Activated CD4-positive, alpha-beta T cell treated with anti-CD3 and anti-CD28 coated beads, Interleukin-2, Interleukin-4, amounts not matched to agents 100 ng/mL and 50 ng/mL, durations not matched to agents 16 hours and 8 hours (primary cell): Measurements from ENCODE around the gene HECTD2.
"Not testable (repeated sequence)": the region's sequence is repeated elsewhere in the genome, so short reads cannot be mapped to it uniquely, and the experiment has no call there.

Source experiments
- DNase-seq: peaks from one replicate; pipeline ENCODE4 v3.0.0-alpha.2; 2020; ENCODE audit warnings: low spot score

Gene HECTD2

DNA sequence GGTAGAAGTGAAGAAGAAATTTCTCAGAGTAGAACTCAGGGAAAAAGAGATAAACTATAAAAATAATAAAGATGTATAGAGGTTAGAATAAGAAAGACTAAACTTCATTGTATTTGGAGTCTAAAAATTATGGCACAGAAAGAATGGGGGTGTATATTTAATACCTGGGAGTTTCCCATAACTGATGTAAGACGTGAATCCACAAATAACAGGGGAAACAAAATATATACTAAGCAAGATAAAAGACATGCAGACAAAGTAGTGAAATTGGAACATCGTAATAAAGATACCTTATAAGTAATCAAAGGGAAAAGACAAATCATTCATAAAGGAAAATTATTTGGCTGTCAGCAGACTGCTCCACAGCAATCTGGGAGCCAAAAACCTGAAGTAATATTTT is 62.8 kb downstream of the HECTD2 start:
- no peak for DNase-seq

DNA sequence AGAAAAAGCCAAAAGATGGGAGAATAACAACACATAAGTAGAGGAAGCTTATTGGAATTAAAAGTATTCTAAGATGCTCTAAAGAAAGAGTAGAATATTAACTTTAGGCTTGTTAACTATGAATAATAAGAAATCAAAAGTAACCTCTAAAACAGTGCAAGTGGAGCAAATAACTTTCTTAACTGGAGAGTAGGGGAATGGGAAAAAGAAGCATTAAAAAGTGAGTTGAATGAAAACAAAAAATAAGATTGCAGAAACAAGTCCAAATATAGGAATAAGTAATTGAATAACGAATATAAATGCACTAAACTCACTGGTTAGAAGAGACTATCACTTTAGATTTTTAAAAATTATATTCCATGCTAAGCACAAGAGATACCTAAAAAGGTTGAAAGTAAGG is 63.9 kb downstream of the HECTD2 start:
- no peak for DNase-seq

DNA sequence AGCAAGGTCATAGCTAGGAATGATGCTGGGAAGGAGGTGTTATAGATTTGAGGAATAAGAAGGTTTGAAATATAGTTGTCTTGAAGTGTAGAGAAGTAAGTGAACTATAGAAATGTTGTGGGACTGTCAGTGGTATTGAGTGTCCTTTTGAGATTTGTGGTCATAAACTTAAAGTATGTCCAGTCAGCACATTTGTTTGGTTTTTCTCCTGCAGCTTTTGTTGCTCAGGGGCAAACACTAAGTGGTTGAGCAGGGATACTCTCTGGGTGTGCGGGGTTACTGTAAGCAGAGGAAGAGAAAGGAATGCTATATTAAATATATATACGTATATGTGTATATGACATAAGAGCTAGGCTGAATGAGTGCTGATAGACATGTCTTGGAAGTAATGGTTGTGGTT is 67.1 kb downstream of the HECTD2 start:
- DNase-seq, result no peak

DNA sequence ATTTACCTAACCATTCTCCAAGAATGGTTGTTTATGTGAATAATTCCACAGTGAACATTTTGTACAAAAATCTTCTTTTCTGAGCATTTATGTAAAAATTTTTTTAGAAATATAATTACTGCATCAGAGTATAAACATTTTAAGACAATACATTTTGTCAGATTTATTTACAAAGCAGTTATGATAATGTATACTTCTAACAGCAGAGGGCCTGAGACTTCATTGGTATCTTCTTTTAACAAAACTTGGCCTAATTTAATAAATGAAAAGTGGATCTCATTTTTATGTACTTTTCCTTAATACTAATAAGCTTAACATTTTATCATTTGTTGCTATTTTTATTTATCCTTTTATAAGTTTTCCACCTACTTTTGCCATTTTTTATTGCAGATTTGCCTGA is 69.4 kb downstream of the HECTD2 start:
- DNase-seq, result no peak

DNA sequence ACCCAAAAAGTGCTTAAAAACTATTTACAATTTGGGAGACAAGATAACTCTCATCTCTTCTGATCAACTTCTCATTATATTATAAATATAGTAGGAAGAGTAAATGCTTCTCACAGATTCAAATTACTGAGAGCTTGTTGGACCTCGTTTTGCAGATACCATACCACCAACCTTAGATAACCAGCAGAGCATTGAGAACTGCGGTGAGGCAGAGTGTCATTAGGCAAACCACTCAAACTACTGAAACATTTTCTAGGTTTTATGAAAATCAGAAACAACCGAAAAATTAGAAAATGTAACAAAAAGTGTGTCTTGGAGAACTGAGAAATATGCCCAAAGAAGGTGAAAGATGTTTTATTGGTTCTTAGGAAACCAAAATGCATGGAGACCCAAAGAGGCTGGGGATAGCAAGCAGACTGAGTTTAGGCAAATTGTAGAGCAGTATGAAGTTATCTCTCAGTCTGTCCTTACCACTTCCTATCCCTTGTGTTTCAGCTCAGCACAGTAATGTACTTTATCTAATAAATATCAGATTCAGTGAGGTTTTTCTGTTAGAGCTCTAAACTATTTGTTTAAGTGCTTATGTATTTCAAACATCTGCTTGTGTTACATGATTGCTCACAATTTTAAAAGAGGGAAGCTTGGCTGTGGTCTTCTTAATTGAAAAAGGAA is 77.9 kb downstream of the HECTD2 start:
- no peak for DNase-seq

DNA sequence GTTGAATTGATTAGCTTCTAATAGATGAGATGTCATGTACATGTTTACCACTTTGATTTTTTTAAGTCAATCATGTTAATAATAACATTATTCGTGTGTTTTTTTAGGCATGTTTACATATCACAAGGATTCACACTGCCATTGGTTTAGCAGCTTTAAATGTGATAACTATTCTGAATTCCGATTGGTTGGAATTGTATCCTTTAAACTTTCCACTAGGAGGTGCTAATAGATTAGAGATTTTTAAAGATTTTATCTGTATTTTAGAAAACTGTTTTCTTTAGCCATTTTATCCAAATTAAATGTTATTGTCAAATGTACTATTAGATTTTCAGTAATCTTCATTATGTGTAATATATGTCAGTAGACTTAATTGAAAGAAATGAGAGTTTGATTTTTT is 83.2 kb downstream of the HECTD2 start:
- DNase-seq, result no peak

DNA sequence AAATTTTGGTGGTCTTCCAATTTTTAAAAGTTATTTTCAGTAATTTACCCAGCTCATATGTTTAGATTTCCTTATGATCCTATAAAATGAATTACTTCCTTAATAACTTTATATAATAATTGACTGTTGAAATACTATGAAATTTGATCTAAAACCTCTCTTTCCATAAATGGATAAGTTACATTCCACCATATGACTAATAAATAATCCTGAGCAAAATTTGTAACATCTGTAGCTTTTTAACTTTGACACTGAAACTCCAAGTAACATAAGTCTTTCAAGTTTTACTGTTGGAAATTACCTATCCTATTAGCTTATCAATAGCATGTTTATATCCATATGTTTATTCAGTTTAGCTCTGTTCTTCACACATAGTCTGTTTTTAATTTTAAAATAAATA is 85.3 kb downstream of the HECTD2 start:
- DNase-seq, result no peak

DNA sequence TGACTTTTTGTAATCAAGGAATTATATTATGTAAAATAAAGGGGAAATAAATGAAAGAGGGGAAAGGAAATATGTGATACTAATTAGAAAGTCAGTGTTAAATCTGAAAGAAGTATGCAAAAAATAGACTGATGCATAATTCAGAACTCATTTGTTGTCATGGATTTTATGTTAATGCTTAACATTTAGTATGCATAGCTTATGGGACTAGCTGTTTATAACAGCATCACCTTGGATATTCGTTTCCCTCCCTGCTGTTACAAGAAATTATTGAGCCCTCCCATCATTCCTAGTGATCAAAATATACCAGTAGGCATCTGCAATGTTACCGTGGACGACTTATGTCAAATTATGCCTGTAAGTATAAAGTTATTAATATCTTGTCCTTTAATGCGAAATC is 85.9 kb downstream of the HECTD2 start:
- no peak for DNase-seq

DNA sequence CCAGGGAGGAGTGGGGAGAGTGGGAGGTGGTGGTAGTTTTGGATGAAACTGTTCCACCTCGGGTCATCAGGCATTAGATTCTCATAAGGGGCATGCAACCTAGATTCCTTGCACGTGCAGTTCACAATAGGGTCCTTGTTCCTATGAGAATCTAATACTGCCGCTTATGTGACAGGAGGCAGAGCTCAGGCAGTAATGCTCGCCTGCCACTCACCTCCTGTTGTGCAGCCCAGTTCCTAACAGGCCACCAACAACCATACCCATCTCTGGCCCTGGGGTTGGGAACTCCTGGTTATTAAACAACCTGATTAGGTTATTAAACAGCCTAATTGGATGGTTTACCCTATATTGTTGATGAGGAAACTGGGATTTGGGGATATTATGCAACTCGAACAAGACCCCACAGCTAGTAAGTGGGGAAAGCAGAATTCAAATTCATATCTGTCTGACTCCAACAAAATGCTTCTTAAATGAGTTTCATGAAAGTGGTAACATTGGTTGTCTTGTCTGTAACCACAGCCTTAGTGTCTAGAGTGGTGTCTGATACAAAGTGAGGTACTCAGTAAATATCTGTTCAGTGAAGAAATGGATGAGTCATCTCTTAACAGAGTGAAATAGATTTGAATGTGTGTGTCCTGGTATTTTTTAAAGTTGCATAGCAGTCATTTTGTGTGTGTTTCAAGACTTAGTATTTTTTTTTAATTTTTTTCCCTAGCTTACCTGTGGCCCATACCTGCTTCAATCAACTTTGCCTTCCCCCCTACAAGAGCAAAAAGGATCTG is 101.6 kb downstream of the HECTD2 start:
- peak; percentile 17 for DNase-seq

DNA sequence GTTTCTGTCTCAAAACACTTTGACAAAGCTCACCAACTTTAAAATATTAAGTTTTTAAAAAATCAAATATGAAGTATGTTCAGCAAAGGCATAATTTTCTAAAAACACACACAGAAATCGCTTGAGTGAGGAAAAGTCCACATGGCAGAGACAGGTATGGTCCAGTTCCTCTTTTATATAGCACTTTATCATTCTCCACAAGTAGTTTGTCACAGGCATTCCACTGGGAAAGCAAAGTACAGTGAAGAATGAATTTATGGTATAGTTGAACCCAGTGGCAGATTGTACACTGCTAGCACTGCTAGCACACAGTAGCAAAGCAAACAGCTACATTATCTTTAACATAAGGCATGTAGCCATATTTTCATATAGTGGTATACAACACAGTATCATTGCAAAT is 102.3 kb downstream of the HECTD2 start:
- DNase-seq, result no peak

DNA sequence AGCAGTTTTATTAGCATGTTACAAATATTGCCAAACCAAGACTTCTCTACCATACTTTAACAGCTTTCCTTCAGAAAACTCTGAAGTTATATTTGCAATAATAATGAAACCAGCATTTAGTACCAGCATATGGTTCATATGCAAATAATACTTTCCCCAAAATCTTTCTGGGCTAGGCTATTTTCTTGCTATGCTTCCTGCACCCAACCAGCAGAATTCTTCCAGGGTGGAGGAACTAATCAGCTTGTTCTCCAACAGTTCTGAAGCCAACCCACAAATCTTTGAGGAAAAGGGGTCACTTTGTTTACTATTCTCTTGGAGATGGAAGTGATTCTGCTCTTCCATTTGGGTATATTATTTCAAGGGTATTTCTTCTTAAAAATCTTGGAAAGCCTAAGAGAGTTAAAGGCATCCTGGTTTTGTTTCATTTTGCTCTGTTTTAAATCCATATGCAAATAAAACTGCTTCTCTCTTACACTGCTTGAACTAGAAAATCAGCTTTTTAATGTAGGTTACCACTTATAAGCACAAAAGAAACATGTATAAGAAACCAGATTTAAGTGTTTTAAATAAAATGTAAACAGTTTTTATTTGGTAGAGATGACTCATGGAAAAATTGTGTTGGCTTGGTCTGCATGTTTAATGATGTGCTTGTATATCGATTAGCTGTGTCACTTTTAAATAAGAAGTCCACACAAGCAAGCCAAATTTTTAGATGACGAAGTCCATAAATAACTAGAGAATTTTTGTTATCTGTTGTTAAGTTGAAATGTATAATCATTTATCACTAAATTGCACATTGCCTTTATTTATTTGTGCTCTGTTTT is 103.7 kb downstream of the HECTD2 start:
- no peak for DNase-seq

DNA sequence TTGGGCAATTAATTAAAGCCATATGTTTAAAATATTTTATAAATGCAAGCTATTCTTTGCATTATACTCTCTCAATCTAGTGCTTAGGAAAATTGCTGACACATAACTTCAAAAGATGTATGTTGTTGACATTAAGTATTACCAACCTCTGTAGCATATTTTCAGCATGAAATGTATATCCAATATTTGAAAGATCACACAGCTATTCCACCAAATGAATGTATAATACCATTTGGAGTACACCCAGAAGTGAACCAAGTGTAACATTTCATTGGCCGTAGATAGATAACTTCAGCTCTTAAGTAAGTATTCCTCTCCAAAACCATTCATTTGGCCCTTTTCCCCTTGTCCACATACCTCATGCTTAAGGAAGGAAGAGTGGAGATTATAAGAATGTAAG is 104.6 kb downstream of the HECTD2 start:
- DNase-seq, result no peak

DNA sequence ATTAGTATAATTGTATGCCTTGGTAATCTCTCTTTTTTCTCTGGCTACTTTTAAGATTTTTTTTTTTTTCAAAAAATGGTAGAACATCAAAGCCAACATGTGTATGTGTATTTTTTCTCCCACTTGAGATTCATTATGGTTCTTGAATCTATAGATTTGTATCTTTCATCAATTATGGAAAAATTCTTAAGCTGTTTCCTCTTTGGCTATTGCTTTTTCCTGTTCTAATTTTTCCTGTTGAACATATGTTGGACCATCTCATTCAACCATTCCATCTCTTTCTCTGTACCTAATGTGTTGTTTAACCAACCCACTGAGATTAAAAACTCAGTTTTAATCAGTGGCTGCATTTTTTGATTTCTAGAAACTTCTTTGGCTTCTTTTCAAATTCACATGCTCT is 107.2 kb downstream of the HECTD2 start:
- DNase-seq, result no peak

DNA sequence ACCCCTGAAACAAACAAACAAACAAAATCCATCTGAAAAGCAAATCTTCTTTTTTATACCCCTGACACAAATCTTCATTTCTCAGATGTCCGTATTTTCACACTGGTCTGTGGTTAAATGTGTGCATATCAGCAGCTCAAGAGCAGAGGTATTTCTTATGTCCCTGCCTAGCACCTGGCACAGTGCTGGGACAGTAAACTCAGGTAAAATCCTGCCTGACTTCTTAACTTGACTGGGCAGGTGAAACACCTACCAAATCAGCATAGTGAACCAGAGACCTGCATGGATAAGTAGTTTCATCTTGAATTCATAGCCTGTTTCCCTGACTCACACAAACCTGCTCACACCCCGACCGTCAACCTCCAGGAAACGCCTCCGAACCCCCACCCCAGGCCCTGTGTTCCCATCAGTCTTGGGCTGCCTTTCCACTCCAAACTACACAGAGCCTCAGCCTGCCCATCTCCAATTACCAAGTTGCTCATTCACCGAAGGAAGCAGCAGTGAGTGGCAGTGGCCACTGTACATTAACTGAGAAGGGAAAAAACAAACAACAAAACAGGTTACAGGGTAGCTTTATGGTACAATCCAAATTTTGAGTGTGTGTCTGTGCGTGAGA is 109.9 kb downstream of the HECTD2 start:
- DNase-seq, result no peak

DNA sequence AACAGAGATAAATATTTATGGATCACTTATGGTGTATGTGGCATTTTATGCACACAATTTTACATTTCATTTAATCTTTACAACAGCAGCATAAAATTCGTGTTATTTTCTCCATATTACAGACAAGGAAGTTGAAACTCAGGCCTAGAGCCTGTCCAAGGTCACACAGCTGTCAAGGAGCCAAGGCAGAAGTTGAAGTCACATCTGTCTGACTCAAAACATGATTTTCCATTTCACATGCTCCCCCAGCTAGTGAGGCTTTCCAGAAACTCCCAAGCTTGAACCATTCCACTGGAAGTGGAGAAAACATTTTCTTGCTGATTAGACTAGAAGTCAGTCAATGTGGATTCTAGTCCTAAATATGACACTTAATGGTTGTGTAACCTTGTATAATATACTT is 110.5 kb downstream of the HECTD2 start:
- no peak for DNase-seq

DNA sequence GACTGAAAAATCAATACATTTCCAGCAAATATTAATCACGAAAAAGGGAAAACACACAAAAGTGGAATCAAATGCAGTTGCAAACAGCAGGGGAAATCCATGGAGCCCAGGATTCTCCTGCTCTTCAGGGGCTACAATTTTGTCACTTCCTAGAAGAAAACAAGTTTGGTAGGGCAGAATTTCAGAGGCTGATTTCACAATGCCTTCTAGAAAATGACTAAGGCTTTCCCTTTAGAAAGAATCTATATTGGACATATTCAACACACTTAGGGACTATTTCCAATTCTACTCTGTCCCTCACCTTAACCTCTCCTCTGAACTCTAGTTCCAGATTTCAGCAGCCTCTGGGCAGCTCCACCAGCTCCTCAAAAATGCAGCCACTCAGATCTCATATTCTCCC is 111.3 kb downstream of the HECTD2 start:
- no peak for DNase-seq

DNA sequence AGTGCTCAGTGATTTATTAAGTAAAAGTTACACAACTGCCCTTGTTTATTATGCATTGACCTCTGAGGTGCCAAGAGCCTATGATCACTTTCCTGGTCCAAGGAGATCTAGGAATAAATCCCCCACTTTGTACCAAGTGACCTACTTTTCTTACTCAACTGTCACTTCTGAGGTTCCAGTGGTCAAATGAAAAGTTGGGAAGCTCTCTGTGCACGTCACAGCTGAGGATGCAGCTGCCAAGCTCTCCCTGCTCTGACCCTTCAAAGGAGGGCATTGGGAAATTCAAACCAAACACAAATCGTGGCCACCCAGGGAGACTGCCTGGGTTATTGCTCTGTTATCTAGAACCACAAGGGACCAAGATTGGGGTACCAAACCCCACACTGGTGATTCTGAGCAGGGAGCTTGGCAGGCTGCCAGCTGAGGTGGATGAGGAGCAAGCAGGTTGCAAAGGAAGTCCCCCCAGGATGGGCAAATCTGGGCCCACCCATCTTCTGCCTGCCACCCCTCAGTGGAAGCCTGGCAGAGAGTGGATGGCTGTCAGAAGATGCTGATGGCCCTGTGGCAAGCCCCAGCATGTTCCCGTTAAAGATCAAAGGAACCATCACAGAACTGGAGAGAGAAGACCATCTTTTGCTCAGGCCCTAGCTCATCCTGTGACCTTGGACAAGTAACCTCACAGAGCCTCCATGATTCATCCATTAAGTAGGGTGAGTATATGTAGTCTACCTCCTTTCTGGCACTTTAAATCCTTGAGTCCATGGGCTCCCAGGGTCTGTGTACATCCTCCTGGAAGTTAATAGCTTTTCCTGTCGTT is 116.0 kb downstream of the HECTD2 start:
- DNase-seq, result no peak

DNA sequence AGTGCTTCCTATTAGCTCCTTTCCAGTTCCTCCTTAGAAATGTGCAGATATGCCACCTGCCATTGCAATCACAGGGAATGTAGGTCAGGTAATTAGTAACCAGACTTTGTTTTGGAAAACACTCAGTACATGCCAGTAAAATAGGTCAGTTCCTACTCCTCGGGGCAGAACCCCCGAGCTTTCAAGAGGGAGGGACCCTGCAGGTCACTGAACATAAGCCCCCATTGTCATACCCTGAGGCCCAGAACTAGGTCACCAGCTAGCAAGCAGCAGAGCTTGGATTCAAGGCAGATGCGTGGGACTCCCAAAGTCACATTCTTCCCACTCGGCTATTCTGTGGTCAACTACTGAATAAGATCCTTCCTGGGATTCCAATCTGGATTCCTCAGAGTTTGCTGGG is 117.9 kb downstream of the HECTD2 start:
- no peak for DNase-seq

DNA sequence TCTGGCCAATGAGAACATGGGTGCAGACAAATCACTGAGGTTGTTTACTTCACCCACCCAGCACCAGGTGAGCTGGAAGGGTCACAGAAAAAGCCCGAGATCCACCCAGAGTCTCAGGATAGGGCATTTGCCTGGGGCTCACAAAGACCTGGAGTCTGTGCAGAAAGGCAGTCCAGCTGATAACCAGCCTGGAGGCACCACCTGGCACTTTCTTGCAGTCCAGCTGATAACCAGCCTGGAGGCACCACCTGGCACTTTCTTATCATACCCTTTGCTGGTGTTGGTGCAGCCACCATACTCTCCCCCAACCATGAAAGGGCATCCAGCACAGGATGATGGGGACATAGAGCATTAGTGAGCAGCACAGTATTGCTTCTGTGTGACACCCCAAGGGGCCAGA is 118.6 kb downstream of the HECTD2 start:
- no peak for DNase-seq

DNA sequence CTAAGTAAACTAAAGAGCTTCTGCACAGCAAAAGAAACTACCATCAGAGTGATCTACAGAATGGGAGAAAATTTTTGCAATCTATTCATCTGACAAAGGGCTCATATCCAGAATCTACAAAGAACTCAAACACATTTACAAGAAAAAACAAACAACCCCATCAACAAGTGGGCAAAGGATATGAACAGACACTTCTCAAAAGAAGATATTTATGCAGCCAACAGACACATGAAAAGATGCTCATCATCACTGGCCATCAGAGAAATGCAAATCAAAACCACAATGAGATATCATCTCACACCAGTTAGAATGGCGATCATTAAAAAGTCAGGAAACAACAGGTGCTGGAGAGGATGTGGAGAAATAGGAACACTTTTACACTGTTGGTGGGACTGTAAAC is 124.6 kb downstream of the HECTD2 start:
- DNase-seq, result not testable (repeated sequence)

DNA sequence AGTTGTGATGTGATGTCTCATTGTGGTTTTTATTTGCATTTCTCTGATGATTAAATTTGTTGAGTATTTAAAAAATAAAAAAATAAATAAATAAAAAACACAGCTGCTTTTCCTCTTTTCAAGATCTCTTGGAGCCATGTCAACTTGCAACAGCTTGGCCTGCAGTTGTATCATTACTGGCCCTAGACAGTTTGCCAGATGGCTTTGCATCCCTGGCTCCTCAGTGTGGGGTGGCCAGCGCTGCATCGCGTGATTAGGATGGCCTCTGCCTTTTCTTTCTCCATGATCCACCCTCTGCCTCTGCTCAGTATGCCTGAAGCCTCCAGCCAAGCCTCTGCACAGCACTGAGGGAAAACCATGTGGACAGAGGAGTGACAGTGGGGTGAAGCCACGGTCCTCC is 126.0 kb downstream of the HECTD2 start:
- DNase-seq, result no peak

DNA sequence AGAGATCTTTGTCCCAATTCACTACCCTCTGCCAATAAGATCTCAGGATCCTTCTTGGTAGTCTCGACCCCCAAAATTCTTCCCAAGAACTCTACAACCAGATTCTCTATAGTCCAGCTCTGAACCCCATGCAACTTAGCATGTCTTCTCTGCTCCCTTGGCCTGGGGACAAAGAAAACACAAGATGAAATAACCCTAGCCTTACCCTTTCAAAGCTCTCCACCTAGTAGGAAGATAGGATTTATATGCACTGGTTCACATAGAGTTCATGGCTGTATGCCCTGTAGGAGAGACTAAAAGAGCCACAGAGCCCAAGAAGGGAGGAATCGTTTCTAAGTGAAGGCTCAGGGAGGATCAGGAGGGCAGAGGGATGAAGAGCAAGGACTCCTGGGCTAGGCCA is 126.6 kb downstream of the HECTD2 start:
- no peak for DNase-seq
